NCI-H446 treated with DMSO at 0.1 percent for 48 hours (cell line): ENCODE data around the gene TOR1A.
A peak's percentile ranks its signal among the peaks of the same experiment; 100 is the strongest.
"Not testable (repeated sequence)": the region's sequence is repeated elsewhere in the genome, so short reads cannot be mapped to it uniquely, and the experiment has no call there.

ENCODE experiments used
- DNase-seq: peaks from one replicate; lab custom pipeline; 2025; lab: John Stamatoyannopoulos, UW

TOR1A gene

GRCh38 chr9:129822898-129823541, 916 bp downstream of the TOR1A start:
- DNase-seq: no peak

GRCh38 chr9:129816501-129817435, 7.2 kb downstream of the TOR1A start:
- no peak for DNase-seq

- no peak for DNase-seq
These were observed 8.7 kb downstream of the TOR1A start for GRCh38 chr9:129815278-129815677.

- DNase-seq: no peak
These were observed 9.3 kb downstream of the TOR1A start for GRCh38 chr9:129814432-129815223.

GRCh38 chr9:129813661-129814060, 10.3 kb downstream of the TOR1A start:
- DNase-seq: no peak

GRCh38 chr9:129812385-129812784, 11.6 kb downstream of the TOR1A start:
- DNase-seq: no peak

- DNase-seq: no peak
These were observed 12.0 kb downstream of the TOR1A start for GRCh38 chr9:129811967-129812363.

- DNase-seq: no peak
These were observed 13.1 kb downstream of the TOR1A start for GRCh38 chr9:129810788-129811187.

- no peak for DNase-seq
These were observed 13.8 kb downstream of the TOR1A start for GRCh38 chr9:129810116-129810515.

GRCh38 chr9:129809346-129809745, 14.6 kb downstream of the TOR1A start:
- DNase-seq: no peak

GRCh38 chr9:129806061-129806460, 17.9 kb downstream of the TOR1A start:
- no peak for DNase-seq

GRCh38 chr9:129803676-129804060, 20.3 kb downstream of the TOR1A start:
- no peak for DNase-seq

GRCh38 chr9:129802833-129803675, 20.9 kb downstream of the TOR1A start, which contains the start of gene TOR1B:
Gene TOR1B (plus strand): TSS chr9:129803184. CDS start chr9:129803213, 29 bp downstream.
- peak; percentile 64 for DNase-seq

- no peak for DNase-seq
These were observed 22.4 kb downstream of the TOR1A start for GRCh38 chr9:129801504-129801903.

GRCh38 chr9:129798973-129799372, 25.0 kb downstream of the TOR1A start:
- no peak for DNase-seq

GRCh38 chr9:129796029-129796428, 27.9 kb downstream of the TOR1A start:
- not testable (repeated sequence) for DNase-seq

- DNase-seq: no peak
These were observed 29.4 kb downstream of the TOR1A start for GRCh38 chr9:129794549-129794948.

- DNase-seq: no peak
These were observed 37.5 kb downstream of the TOR1A start for GRCh38 chr9:129786481-129786880.

GRCh38 chr9:129785866-129786265, 38.1 kb downstream of the TOR1A start:
- DNase-seq: no peak

- DNase-seq: not testable (repeated sequence)
These were observed 39.0 kb downstream of the TOR1A start for GRCh38 chr9:129784970-129785369.
